Activated naive CD8-positive, alpha-beta T cell treated with anti-CD3 and anti-CD28 coated beads for 36 hours (primary cell): Measurements from ENCODE around the gene ARRDC2. TPM values are rescaled to one million over a fixed set of nuclear protein-coding genes. Genes with fewer than 3 reads are reported as not detected.

Source experiments
- DNase-seq: peaks from one replicate; pipeline ENCODE4 v3.0.0; 2021
- H3K27ac Mint-ChIP-seq: one replicate; pipeline ENCODE4 v1.8.0; 2022; ENCODE audit warnings: mild to moderate bottlenecking, moderate library complexity, mixed read lengths
- H3K27me3 Mint-ChIP-seq: one replicate; pipeline ENCODE4 v1.8.0; 2022; ENCODE audit warnings: mild to moderate bottlenecking, mixed read lengths
- H3K36me3 Mint-ChIP-seq: one replicate; pipeline ENCODE4 v1.8.0; 2021; ENCODE audit warnings: mild to moderate bottlenecking, mixed read lengths
- H3K4me1 Mint-ChIP-seq: one replicate; pipeline ENCODE4 v1.8.0; 2021; ENCODE audit warnings: mixed read lengths
- H3K4me3 Mint-ChIP-seq: one replicate; pipeline ENCODE4 v1.8.0; 2022; ENCODE audit warnings: mild to moderate bottlenecking, moderate library complexity, mixed read lengths
- H3K9me3 Mint-ChIP-seq: one replicate; pipeline ENCODE4 v1.8.0; 2022; ENCODE audit warnings: mixed read lengths
- total RNA-seq, 2 experiments: library from RNA; stranded (reverse); gene quantifications; one replicate each; pipeline ENCODE4 v1.2.3, GENCODE V29; 2021

Gene ARRDC2
- total RNA-seq, 2 experiments from 2014 or later, result 20.1 to 20.6 TPM

GRCh38 chr19:18053576-18054219 lies 45.7 kb downstream of the ARRDC2 start:
- H3K4me3 Mint-ChIP-seq, result no peak overlapping the region
- no peaks in the 10 kb centered on the region for H3K27me3 Mint-ChIP-seq
- no peaks in the 10 kb centered on the region for H3K9me3 Mint-ChIP-seq
- H3K36me3 Mint-ChIP-seq, result no peaks in the 10 kb centered on the region
- no peak for DNase-seq
- no peak overlapping the region for H3K27ac Mint-ChIP-seq
- H3K4me1 Mint-ChIP-seq, result peaks cover 15% of the 10 kb centered on the region

DNA sequence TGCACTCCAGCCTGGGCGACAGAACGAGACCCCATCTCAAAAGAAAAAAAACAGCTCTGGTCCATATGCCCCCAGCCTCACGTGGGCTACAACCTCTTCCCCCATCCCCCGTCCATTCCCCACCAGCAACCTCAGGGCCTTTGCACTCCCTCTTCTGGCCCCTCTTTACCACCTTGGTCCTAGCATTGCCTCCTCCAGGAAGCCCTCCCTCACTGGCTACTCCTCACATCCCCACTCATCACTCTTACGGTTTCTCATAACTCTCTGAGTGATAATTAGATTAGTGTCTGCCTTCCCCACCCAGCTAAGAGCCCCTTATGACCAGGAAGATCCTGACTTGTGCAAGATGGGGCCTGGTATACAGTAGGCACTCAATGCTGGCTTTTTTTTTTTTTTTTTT lies 48.0 kb downstream of the ARRDC2 start:
- no peak overlapping the region for H3K4me3 Mint-ChIP-seq
- H3K36me3 Mint-ChIP-seq, result peaks cover 3% of the 10 kb centered on the region
- no peaks in the 10 kb centered on the region for H3K27me3 Mint-ChIP-seq
- peaks cover 13% of the 10 kb centered on the region for H3K4me1 Mint-ChIP-seq
- no peak overlapping the region for H3K27ac Mint-ChIP-seq
- H3K9me3 Mint-ChIP-seq, result no peaks in the 10 kb centered on the region
- no peak for DNase-seq

- Mint-ChIP-seq H3K4me3 (no peak overlapping the region), H3K9me3 (no peaks in the 10 kb centered on the region), H3K27ac (no peak overlapping the region), H3K4me1 (peaks cover 13% of the 10 kb centered on the region), H3K36me3 (peaks cover 3% of the 10 kb centered on the region), H3K27me3 (no peaks in the 10 kb centered on the region)
- DNase-seq, result no peak
Measured at GRCh38 chr19:18057557-18057956, 49.6 kb downstream of the ARRDC2 start.

DNA sequence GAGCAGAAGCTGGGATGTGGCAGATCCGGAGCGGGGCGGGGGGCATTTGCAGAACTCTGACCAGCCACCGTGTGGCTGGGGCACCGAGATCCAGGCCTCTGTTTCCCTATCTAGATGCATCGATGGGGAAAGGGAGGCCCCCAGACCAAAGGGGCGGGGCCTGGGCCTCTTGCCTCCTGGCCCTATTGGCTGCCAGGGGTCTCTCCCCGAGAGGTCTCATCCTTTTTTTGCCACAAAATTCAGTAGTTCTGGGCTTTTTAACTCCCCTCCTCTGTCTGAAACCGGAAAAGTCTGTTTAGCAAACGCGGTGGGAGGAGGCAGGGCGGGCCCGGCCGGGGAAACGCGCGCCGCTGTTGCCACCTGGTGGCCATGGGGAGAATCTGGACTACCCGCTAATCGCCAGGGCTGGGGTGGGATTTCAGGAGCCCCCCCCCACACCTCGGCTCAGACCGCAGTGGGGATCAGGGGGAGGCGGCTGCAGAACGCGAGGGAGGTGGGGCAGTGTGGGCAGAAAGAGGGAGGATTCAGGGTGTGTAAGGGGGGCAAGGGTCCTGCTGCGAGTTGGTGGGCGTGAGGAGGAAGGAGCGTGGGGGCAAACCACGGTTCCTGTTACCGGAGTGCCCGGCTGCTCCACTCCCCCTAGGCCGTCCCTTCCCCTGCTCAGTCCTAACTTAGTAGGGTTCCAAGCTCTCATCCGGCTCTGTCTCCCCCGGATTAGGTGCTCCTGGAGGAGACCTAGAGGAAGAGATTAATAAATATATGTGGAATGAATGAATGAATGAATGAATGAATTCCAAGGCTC lies 50.4 kb downstream of the ARRDC2 start:
- H3K4me1 Mint-ChIP-seq, result peaks cover 13% of the 10 kb centered on the region
- H3K4me3 Mint-ChIP-seq, result no peak overlapping the region
- H3K36me3 Mint-ChIP-seq, result peaks cover 5% of the 10 kb centered on the region

DNA sequence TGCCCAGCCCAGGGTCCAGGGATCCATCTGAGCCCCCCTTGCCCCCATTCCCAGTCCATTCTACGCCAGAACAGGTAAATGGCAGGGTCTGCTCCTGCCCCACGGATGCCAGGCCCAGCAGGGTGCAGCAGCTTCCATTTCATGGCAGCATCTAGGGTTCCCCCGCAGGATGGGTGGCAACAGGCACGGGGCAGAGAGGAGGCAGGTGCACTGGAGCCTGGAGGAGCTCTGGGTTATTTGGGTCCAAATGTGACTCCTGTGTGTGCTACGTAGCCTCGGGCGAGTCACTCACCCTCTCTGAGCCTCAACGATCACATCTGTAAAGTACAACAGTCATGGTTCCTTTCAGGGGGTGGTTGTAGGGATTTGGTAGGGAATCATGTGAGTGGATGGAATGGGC lies 51.3 kb downstream of the ARRDC2 start:
- H3K9me3 Mint-ChIP-seq, result no peaks in the 10 kb centered on the region
- no peak overlapping the region for H3K4me3 Mint-ChIP-seq

More for the DNA sequence above, 50.4 kb downstream of the ARRDC2 start:
- peak; percentile 83 for DNase-seq
- Mint-ChIP-seq H3K9me3 (no peaks in the 10 kb centered on the region), H3K27ac (peak overlapping the region; percentile 68), H3K27me3 (no peaks in the 10 kb centered on the region)

DNA sequence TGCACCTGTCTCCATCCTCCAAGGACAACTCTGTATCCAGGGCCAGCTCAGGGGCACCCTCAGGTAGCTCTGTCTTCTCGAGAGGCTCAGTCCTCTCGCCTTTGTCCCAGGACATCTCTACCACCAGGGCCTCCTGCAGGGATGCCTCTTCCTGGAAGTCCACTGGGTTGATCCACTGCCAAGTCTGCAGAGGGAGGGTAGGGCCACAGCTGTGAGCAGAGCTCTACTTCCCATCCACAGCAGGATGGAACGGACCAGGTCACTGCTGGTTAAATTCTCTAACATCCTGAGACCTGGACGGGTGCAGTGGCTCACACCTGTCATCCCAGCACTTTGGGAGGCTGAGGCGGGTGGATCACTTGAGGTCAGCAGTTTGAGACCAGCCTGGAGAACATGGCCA lies 51.9 kb downstream of the ARRDC2 start:
- DNase-seq, result no peak
- H3K4me1 Mint-ChIP-seq, result peaks cover 9% of the 10 kb centered on the region
- H3K27me3 Mint-ChIP-seq, result no peaks in the 10 kb centered on the region
- H3K36me3 Mint-ChIP-seq, result peaks cover 11% of the 10 kb centered on the region
- H3K27ac Mint-ChIP-seq, result no peak overlapping the region
- H3K9me3 Mint-ChIP-seq, result no peaks in the 10 kb centered on the region
- no peak overlapping the region for H3K4me3 Mint-ChIP-seq

More for the DNA sequence above, 51.3 kb downstream of the ARRDC2 start:
- peaks cover 9% of the 10 kb centered on the region for H3K4me1 Mint-ChIP-seq
- no peaks in the 10 kb centered on the region for H3K27me3 Mint-ChIP-seq
- DNase-seq, result no peak
- H3K27ac Mint-ChIP-seq, result no peak overlapping the region
- H3K36me3 Mint-ChIP-seq, result peaks cover 7% of the 10 kb centered on the region

DNA sequence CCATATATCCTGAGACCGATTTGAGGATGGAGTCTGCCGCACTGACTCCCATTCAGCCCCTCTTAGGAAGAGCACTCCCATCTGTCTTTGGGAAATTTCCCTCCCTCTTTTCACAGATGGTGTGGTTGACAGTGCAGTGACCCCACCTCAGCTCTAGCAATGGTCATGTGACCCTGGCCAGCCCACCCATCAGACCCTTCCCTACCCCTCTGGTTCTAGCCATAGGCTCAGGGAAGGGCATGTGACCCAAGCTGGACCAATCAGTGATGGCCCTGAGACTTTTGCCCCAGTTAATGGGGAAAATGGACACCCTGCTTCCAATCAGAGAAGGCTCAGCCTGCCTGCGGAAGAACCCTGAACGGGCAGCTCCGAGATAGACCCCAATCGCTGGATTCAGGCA lies 52.5 kb downstream of the ARRDC2 start:
- Mint-ChIP-seq H3K36me3 (peaks cover 14% of the 10 kb centered on the region), H3K4me3 (no peak overlapping the region), H3K4me1 (peaks cover 9% of the 10 kb centered on the region), H3K27ac (no peak overlapping the region), H3K9me3 (no peaks in the 10 kb centered on the region), H3K27me3 (no peaks in the 10 kb centered on the region)
- DNase-seq, result no peak

DNA sequence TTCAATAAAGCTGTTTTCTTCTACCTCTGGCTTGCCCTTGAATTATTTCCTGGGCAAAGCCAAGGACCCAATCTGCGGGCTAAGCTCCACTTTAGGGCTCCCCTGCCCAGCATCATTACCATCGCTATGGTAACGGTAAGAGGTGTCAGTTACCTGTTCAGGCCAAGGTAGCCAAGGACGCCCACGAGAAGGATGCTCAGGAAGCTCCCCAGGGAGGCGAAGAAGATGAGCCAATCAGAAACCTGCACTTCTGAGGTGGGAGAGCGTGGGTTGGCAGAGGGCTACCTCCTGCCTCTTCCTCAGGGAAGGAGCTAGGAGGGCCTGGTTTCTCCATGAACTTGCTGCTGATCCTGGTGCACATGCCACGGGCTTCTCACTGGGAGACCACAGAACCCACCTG lies 54.1 kb downstream of the ARRDC2 start:
- peaks cover 9% of the 10 kb centered on the region for H3K4me1 Mint-ChIP-seq
- H3K27ac Mint-ChIP-seq, result no peak overlapping the region
- H3K36me3 Mint-ChIP-seq, result peaks cover 18% of the 10 kb centered on the region
- H3K27me3 Mint-ChIP-seq, result no peaks in the 10 kb centered on the region
- H3K9me3 Mint-ChIP-seq, result no peaks in the 10 kb centered on the region
- DNase-seq, result no peak
- H3K4me3 Mint-ChIP-seq, result no peak overlapping the region

GRCh38 chr19:18063463-18063862 lies 55.5 kb downstream of the ARRDC2 start:
- Mint-ChIP-seq H3K4me1 (peaks cover 1% of the 10 kb centered on the region), H3K4me3 (no peak overlapping the region), H3K9me3 (no peaks in the 10 kb centered on the region), H3K27me3 (no peaks in the 10 kb centered on the region), H3K36me3 (peaks cover 18% of the 10 kb centered on the region), H3K27ac (no peak overlapping the region)
- DNase-seq, result peak; percentile 16

Other genes with a start within 250 kb of the ARRDC2 start
- not detected for gene B3GNT3, start 213.0 kb upstream of the ARRDC2 start, total RNA-seq
- gene INSL3, start 186.7 kb upstream of the ARRDC2 start, total RNA-seq, result 1 to 10 TPM; 1.7 to 1.8 TPM
- 10 to 100 TPM; 90.3 to 91.1 TPM for gene JAK3, start 160.2 kb upstream of the ARRDC2 start, total RNA-seq
- 1,000 to 10,000 TPM; 3,144 to 3,196 TPM for gene RPL18A, start 148.3 kb upstream of the ARRDC2 start, total RNA-seq
- gene SLC5A5, start 136.2 kb upstream of the ARRDC2 start, total RNA-seq, result 1 to 10 TPM; 1.5 to 1.7 TPM
- gene CCDC124, start 75.2 kb upstream of the ARRDC2 start, total RNA-seq, result 100 to 1,000 TPM; 159 to 160 TPM
- gene KCNN1, start 41.1 kb upstream of the ARRDC2 start, total RNA-seq, result under 1 TPM in 1 of 2 experiments, not detected in 1; 0.34 TPM
- gene IL12RB1, start 78.8 kb downstream of the ARRDC2 start, total RNA-seq, result 10 to 100 TPM; 26.5 to 26.9 TPM
- 10 to 100 TPM; 11.8 to 14.4 TPM for gene MAST3, start 89.6 kb downstream of the ARRDC2 start, total RNA-seq
- gene PIK3R2, start 145.0 kb downstream of the ARRDC2 start, total RNA-seq, result 10 to 100 TPM; 18.5 to 21.1 TPM
- 10 to 100 TPM; 24.7 to 28.1 TPM for gene IFI30, start 165.6 kb downstream of the ARRDC2 start, total RNA-seq
- gene MPV17L2, start 185.0 kb downstream of the ARRDC2 start, total RNA-seq, result 10 to 100 TPM; 15.2 to 16.7 TPM
- gene RAB3A, start 195.9 kb downstream of the ARRDC2 start, total RNA-seq, result 1 to 10 TPM; 3.2 to 3.9 TPM
- gene PDE4C, start 218.3 kb downstream of the ARRDC2 start, total RNA-seq, result not detected